Mesodermal cell (in vitro differentiated cells): ENCODE measurements around the gene WDR76.
A peak's percentile ranks its signal among the peaks of the same experiment; 100 is the strongest.

Source experiments
- H3K27ac ChIP-seq: 2 replicates; pipeline ENCODE4 v1.7.0; 2013; ENCODE audit warnings: mild to moderate bottlenecking, low read depth, low read length, moderate library complexity; ENCODE audit not compliant: severe bottlenecking
- H3K36me3 ChIP-seq: 2 replicates; pipeline ENCODE4 v1.7.1; 2013; ENCODE audit warnings: mild to moderate bottlenecking, low read length, moderate library complexity; ENCODE audit not compliant: control insufficient read depth, insufficient read depth
- H3K4me1 ChIP-seq: one replicate; pipeline ENCODE4 v1.7.1; 2013; ENCODE audit warnings: mild to moderate bottlenecking, low read length; ENCODE audit not compliant: insufficient read depth, control insufficient read depth, poor library complexity, severe bottlenecking
- H3K4me3 ChIP-seq: 2 replicates; pipeline ENCODE4 v1.7.0; 2013; ENCODE audit warnings: low read length, control low read depth, mild to moderate bottlenecking; ENCODE audit not compliant: insufficient read depth, poor library complexity, severe bottlenecking; ENCODE audit errors: extremely low read depth
- H3K9me3 ChIP-seq: 2 replicates; pipeline ENCODE4 v1.7.1; 2013; ENCODE audit warnings: mild to moderate bottlenecking, low read length, moderate library complexity; ENCODE audit not compliant: control insufficient read depth
- WGBS, 2 experiments: methylation state at CpG; one replicate each; pipeline ENCODE4 v1.1.5; 2013; ENCODE audit warnings: missing lambda C conversion rate in 2 of 2; ENCODE audit not compliant: insufficient coverage in 2 of 2; 5-methylcytosine and 5-hydroxymethylcytosine counted together

WDR76 gene

DNA sequence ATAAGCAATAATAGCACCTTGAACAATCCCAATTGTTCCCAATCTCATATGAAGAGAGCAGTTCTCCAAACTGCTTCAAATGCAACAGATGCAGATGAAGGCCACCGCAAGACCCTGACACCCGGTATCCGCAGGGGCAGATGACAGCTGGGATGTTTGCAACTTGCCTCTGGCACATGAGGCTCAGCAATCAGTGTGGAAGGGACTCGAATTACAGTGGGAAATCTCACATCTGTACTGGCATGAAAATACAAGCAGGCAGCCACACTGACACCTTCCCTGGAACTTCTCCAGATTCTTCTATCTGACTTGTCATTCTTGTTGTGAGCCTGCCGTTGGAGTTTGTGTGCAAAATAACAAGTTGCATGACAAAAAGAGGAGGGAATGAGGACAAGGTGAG is 68.8 kb downstream of the WDR76 start:
- WGBS, 2 experiments: 69 to 83% methylated on average over 3 to 4 of the region's 5 CpGs
- H3K36me3 ChIP-seq: no peaks in the 10 kb centered on the region

GRCh38 chr15:43896543-43896942 is 69.7 kb downstream of the WDR76 start:
- Histone ChIP-seq H3K4me3 (no peak overlapping the region), H3K36me3 (no peaks in the 10 kb centered on the region), H3K9me3 (no peaks in the 10 kb centered on the region), H3K27ac (no peak overlapping the region), H3K4me1 (peaks cover 19% of the 10 kb centered on the region)
- WGBS, 2 experiments: 100% methylated on average over 1 of the region's 1 CpG; no CpG with 5 or more reads in 1 of the 2 experiments

More for the DNA sequence above, 68.8 kb downstream of the WDR76 start:
- peaks cover 9% of the 10 kb centered on the region for H3K4me1 ChIP-seq
- H3K27ac ChIP-seq: no peak overlapping the region
- H3K9me3 ChIP-seq: no peaks in the 10 kb centered on the region
- H3K4me3 ChIP-seq: no peak overlapping the region

DNA sequence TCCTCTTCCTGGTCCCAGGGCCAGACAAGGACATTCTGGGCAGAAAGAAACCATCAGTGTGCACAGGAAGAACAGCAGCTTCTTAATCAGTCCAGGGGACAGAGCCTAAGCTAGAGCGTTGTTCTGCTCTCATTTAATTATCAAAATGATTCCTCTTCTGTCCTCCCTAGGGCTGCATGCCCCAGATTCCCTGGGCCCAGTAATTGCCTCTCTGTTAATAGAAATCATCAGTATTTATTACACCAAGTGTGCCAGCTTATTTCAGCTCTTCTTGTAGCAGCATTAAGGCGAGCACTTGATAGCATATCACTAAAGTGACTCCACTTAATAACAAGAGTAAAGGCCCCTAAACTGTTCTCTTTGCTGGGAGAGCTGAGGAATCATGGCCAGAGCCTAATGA is 72.1 kb downstream of the WDR76 start:
- Histone ChIP-seq H3K27ac (no peak overlapping the region), H3K9me3 (no peaks in the 10 kb centered on the region), H3K4me1 (peaks cover 25% of the 10 kb centered on the region), H3K36me3 (no peaks in the 10 kb centered on the region), H3K4me3 (no peak overlapping the region)
- no CpG with 5 or more reads among the region's 2 CpGs for WGBS, 2 experiments

DNA sequence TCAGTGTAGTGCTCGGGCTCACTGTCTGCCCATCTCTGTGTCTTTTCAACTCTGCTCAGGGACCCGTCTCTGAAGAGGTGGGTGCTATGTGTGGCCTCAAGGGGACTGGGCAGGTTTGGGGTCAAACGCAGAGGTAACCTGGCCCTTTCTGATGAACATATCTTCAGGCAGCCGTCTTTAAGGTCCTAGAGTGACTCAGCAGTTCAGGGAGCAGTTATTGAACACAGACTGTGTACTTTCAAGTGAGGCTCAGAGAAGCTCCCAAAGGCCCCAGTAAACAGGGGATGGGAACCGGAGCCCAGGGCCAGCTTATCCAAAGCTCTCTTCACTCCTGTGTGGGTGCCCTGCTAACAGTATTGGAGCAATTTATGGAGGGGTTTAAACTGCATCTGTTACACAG is 73.1 kb downstream of the WDR76 start:
- H3K36me3 ChIP-seq: no peaks in the 10 kb centered on the region
- H3K9me3 ChIP-seq: no peaks in the 10 kb centered on the region
- no peak overlapping the region for H3K27ac ChIP-seq
- H3K4me3 ChIP-seq: no peak overlapping the region
- WGBS, 2 experiments: 91 to 96% methylated on average over 5 of the region's 5 CpGs
- peaks cover 25% of the 10 kb centered on the region for H3K4me1 ChIP-seq

DNA sequence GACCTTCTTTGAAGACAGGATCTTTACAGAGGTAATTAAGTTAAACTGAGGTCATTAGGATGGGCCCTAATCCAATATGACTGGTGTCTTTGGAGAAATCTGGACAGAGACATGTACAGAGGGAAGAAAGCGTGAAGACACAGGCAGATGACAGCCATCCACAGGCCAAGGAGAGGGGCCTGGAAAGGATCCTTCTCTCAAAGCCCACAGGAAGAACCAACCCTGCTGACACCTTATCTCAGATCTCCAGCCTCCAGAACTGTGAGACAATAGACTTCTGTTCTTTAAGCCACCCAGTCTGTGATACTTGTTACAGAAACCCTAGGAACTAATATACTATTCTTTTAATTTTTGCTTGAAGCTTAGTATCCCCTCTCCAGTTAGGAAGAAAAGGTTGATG is 74.2 kb downstream of the WDR76 start:
- Histone ChIP-seq H3K9me3 (no peaks in the 10 kb centered on the region), H3K27ac (peak overlapping the region; percentile 73), H3K4me3 (no peak overlapping the region), H3K4me1 (peaks cover 25% of the 10 kb centered on the region), H3K36me3 (no peaks in the 10 kb centered on the region)
- WGBS, 2 experiments: no CpG with 5 or more reads among the region's 1 CpG

DNA sequence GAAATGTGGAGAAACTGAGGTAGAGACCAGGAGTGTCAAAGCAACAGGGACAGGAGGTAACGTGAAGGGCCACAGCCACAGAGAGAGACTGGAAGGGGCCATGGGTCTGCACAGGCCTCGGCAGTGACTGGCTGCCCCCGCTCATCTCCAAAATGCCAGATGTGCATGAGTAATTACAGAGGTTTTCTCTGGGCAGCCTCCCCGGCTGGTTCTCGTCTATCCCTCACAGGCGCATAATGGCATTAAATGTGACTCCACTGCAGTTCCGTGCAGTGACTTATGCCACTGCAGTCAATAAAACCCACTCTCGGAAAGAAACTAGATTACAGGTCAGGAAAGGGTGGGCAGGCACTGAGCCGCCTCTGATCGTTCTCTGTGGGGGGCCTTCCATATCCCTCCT is 74.7 kb downstream of the WDR76 start:
- 81% methylated on average over 6 to 8 of the region's 10 CpGs for WGBS, 2 experiments
- Histone ChIP-seq H3K9me3 (no peaks in the 10 kb centered on the region), H3K4me1 (peaks cover 25% of the 10 kb centered on the region), H3K4me3 (no peak overlapping the region), H3K36me3 (no peaks in the 10 kb centered on the region), H3K27ac (peak overlapping the region; percentile 73)

DNA sequence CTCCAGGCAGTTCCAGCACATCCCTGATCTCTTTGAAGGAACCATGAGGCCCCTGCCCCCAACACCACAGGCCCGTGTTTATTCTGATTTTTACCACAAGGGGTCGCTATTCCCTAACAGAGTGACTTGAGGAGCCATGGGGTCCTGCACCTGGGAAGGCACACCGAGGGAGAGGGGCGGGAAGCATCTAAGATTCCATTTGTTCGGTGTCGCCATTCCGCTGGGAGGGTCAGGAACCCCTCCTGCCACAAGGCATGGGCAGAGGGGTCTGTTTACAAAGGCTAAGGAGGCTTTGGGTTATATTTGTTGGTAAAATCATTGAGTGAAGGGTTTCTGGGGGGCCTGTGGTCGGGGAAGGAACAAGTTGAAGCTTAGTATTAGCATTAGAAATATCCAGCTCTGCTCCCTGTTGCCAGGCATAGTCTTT is 77.1 kb downstream of the WDR76 start:
- H3K4me1 ChIP-seq: peaks cover 28% of the 10 kb centered on the region
- H3K36me3 ChIP-seq: no peaks in the 10 kb centered on the region
- H3K9me3 ChIP-seq: no peaks in the 10 kb centered on the region
- H3K4me3 ChIP-seq: no peak overlapping the region
- WGBS, 2 experiments: 0 to 8% methylated on average over 6 to 7 of the region's 8 CpGs
- H3K27ac ChIP-seq: no peak overlapping the region

- Histone ChIP-seq H3K36me3 (no peaks in the 10 kb centered on the region), H3K4me1 (peaks cover 17% of the 10 kb centered on the region), H3K27ac (no peak overlapping the region), H3K4me3 (no peak overlapping the region), H3K9me3 (no peaks in the 10 kb centered on the region)
- 93 to 94% methylated on average over 6 of the region's 7 CpGs for WGBS, 2 experiments
These were observed 79.0 kb downstream of the WDR76 start for GRCh38 chr15:43905755-43906154.

DNA sequence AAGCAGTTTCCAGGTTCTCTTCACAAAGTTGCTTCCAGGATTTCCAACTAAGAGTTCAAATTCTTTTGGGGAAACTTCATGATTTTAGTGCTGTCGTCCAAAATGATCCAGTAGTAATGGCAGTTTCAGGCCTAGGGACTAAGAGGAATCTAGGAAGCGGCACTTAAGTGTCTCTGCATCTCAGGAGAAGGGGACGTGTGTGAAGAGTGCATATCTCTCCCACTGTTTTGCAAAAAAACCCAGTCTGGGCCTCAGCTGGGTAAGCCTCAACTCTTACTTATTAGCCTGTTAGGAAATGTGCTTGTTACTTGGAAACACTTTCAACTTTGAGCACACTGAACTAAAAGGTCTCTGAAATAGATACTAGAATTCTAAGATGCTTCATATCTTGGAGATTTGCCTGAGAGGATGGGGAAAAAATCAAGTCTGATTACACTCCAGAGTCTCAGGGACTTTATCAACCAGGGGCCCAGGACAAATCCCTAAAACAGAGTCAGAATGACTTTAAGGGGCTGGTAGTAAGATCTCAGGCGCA is 81.8 kb downstream of the WDR76 start:
- Histone ChIP-seq H3K4me1 (peaks cover 26% of the 10 kb centered on the region), H3K9me3 (no peaks in the 10 kb centered on the region), H3K36me3 (no peaks in the 10 kb centered on the region), H3K4me3 (no peak overlapping the region), H3K27ac (no peak overlapping the region)
- 91 to 96% methylated on average over 4 of the region's 4 CpGs for WGBS, 2 experiments

- H3K4me1 ChIP-seq: peaks cover 40% of the 10 kb centered on the region
- H3K9me3 ChIP-seq: no peaks in the 10 kb centered on the region
- H3K36me3 ChIP-seq: no peaks in the 10 kb centered on the region
- H3K4me3 ChIP-seq: no peak overlapping the region
- no peak overlapping the region for H3K27ac ChIP-seq
- WGBS, 2 experiments: 92 to 100% methylated on average over 3 of the region's 4 CpGs
These were observed 84.5 kb downstream of the WDR76 start for GRCh38 chr15:43911235-43911781.

GRCh38 chr15:43912208-43912607 is 85.4 kb downstream of the WDR76 start:
- 100% methylated on average over 3 to 4 of the region's 6 CpGs for WGBS, 2 experiments
- Histone ChIP-seq H3K27ac (peak overlapping the region; percentile 45), H3K4me3 (no peak overlapping the region), H3K36me3 (no peaks in the 10 kb centered on the region), H3K9me3 (no peaks in the 10 kb centered on the region), H3K4me1 (peaks cover 41% of the 10 kb centered on the region)
